SK-N-MC (cell line): ENCODE data around the gene PROX1.

ENCODE experiments used
- DNase-seq: peaks from one replicate; pipeline ENCODE4 v3.0.0-alpha.2; 2011; ENCODE audit warnings: low read depth, low spot score
- H3K27ac ChIP-seq: fragments of 200-600 bp; sonication (generic); 2 replicates; pipeline ENCODE4 v1.5.1; 2016; ENCODE audit warnings: mixed run types
- H3K36me3 ChIP-seq: fragments of 200-600 bp; sonication (generic); 2 replicates; pipeline ENCODE4 v1.6.1; 2017; ENCODE audit warnings: antibody characterized with exemption, low read length, mixed read lengths; ENCODE audit not compliant: insufficient read depth
- H3K4me3 ChIP-seq: fragments of 200-600 bp; sonication (generic); 2 replicates; pipeline ENCODE4 v1.5.1; 2016
- H3K9ac ChIP-seq: fragments of 200-600 bp; sonication (generic); 2 replicates; pipeline ENCODE4 v1.8.0; 2017; ENCODE audit warnings: mixed run types, mixed read lengths; ENCODE audit not compliant: insufficient read length
- H3K9me3 ChIP-seq: fragments of 200-600 bp; sonication (generic); 2 replicates; pipeline ENCODE4 v1.6.1; 2017; ENCODE audit warnings: low read depth, mild to moderate bottlenecking, antibody characterized with exemption, low read length, moderate library complexity, mixed read lengths
- EZH2 ChIP-seq: fragments of 200-600 bp; sonication (generic); IDR thresholded peaks from one replicate; pipeline ENCODE4 v1.6.1; 2017; ENCODE audit warnings: antibody characterized with exemption
- FOXP2 ChIP-seq: optimal IDR thresholded peaks from 2 replicates; pipeline ENCODE3; 2011; ENCODE audit warnings: mild to moderate bottlenecking, moderate library complexity; ENCODE audit not compliant: insufficient read depth; ENCODE audit errors: extremely low read length, control extremely low read depth
- POLR2AphosphoS5 ChIP-seq: IDR thresholded peaks from 2 replicates; pipeline ENCODE4 v1.6.1; 2012; ENCODE audit warnings: mild to moderate bottlenecking, low read depth, low read length, borderline replicate concordance

Gene PROX1

GRCh38 chr1:213956295-213956770, 31.4 kb upstream of the PROX1 start:
- Histone ChIP-seq H3K4me3 (no peak overlapping the region), H3K9ac (no peak overlapping the region), H3K27ac (no peak overlapping the region), H3K36me3 (no peaks in the 10 kb centered on the region), H3K9me3 (no peaks in the 10 kb centered on the region)
- TF ChIP-seq FOXP2 (no peak), POLR2AphosphoS5 (no peak), EZH2 (no peak)
- DNase-seq: no peak

- Histone ChIP-seq H3K9me3 (no peaks in the 10 kb centered on the region), H3K27ac (no peak overlapping the region), H3K4me3 (no peak overlapping the region), H3K36me3 (no peaks in the 10 kb centered on the region), H3K9ac (no peak overlapping the region)
- TF ChIP-seq FOXP2 (no peak), POLR2AphosphoS5 (no peak), EZH2 (no peak)
- DNase-seq: no peak
Measured at GRCh38 chr1:213958346-213958745, 29.4 kb upstream of the PROX1 start.

DNA sequence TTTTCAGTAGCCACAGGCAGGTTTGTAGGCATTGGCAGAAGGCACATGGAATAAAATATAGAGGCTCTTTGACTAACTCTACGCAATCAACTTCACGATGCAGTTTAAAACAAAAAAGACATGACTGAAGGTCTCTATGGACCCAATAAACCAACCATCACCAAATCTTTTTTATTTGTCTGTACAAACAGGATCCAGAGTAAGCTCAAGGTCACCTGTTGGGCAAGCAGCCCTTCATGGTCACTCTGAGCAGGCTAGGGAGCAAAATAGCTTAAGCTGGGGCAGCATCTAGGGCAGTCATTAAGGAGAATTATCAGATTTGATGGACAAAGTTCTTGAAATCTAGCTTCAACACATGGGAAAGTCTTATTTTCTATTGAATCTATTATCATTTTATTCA, 26.8 kb upstream of the PROX1 start:
- no peak overlapping the region for H3K27ac ChIP-seq
- TF ChIP-seq POLR2AphosphoS5 (no peak), FOXP2 (no peak), EZH2 (no peak)

GRCh38 chr1:213962508-213962907, 25.3 kb upstream of the PROX1 start:
- Histone ChIP-seq H3K9me3 (no peaks in the 10 kb centered on the region), H3K9ac (no peak overlapping the region), H3K27ac (no peak overlapping the region), H3K4me3 (no peak overlapping the region), H3K36me3 (no peaks in the 10 kb centered on the region)
- TF ChIP-seq FOXP2 (no peak), POLR2AphosphoS5 (no peak)
- DNase-seq: no peak

More for the DNA sequence above, 26.8 kb upstream of the PROX1 start:
- Histone ChIP-seq H3K9ac (no peak overlapping the region), H3K4me3 (no peak overlapping the region), H3K9me3 (no peaks in the 10 kb centered on the region), H3K36me3 (no peaks in the 10 kb centered on the region)
- DNase-seq: no peak

DNA sequence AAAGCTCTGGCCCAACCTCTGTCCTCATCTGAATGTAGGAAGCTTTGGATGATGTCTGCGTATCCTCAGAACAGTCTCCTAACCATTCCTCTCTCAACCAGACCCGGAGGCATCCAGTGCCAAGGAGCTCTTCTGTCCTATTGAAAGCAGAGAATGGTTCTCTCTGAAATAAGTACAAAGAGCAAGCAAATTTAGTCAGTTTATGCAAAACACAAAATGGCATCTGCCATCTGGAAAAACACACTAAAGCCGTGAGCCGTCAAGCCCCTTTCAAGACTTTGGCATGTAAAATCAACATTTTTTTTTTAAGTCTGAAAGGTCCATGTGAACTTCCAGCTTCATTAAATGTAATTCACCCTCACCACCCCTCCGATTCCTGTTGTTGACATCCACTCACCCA, 21.7 kb upstream of the PROX1 start:
- H3K27ac ChIP-seq: no peak overlapping the region
- no peaks in the 10 kb centered on the region for H3K9me3 ChIP-seq
- DNase-seq: no peak
- H3K36me3 ChIP-seq: no peaks in the 10 kb centered on the region
- no peak overlapping the region for H3K9ac ChIP-seq
- no peak overlapping the region for H3K4me3 ChIP-seq
- TF ChIP-seq EZH2 (no peak), POLR2AphosphoS5 (no peak), FOXP2 (no peak)

GRCh38 chr1:213968146-213968825, 19.5 kb upstream of the PROX1 start:
- TF ChIP-seq FOXP2: no peak
- no peak overlapping the region for H3K27ac ChIP-seq
- no peak overlapping the region for H3K9ac ChIP-seq
- no peak overlapping the region for H3K4me3 ChIP-seq
- no peaks in the 10 kb centered on the region for H3K36me3 ChIP-seq
- DNase-seq: no peak
- no peaks in the 10 kb centered on the region for H3K9me3 ChIP-seq

GRCh38 chr1:213969958-213970555, 17.7 kb upstream of the PROX1 start:
- Histone ChIP-seq H3K9ac (no peak overlapping the region), H3K36me3 (no peaks in the 10 kb centered on the region), H3K4me3 (no peak overlapping the region), H3K27ac (no peak overlapping the region), H3K9me3 (no peaks in the 10 kb centered on the region)
- no peak for DNase-seq
- no peak for TF ChIP-seq FOXP2
- no peak for TF ChIP-seq EZH2
- no peak for TF ChIP-seq POLR2AphosphoS5

GRCh38 chr1:213972141-213972540, 15.6 kb upstream of the PROX1 start:
- H3K4me3 ChIP-seq: no peak overlapping the region
- H3K36me3 ChIP-seq: no peaks in the 10 kb centered on the region
- TF ChIP-seq EZH2 (no peak), FOXP2 (no peak), POLR2AphosphoS5 (no peak)
- H3K9me3 ChIP-seq: no peaks in the 10 kb centered on the region
- no peak overlapping the region for H3K27ac ChIP-seq
- no peak overlapping the region for H3K9ac ChIP-seq
- DNase-seq: no peak

GRCh38 chr1:213973129-213973528, 14.6 kb upstream of the PROX1 start:
- TF ChIP-seq FOXP2: no peak
- no peak for TF ChIP-seq EZH2
- no peak for TF ChIP-seq POLR2AphosphoS5
- no peak for DNase-seq
- no peak overlapping the region for H3K27ac ChIP-seq
- no peaks in the 10 kb centered on the region for H3K36me3 ChIP-seq
- no peak overlapping the region for H3K9ac ChIP-seq
- H3K4me3 ChIP-seq: no peak overlapping the region
- no peaks in the 10 kb centered on the region for H3K9me3 ChIP-seq
